Measurements from ENCODE around the gene IP6K1. TPM values are rescaled to one million over a fixed set of nuclear protein-coding genes. Genes with fewer than 3 reads are reported as not detected.

IP6K1 gene
- total RNA-seq, 1 experiment from 2014 or later = 44.8 TPM

DNA sequence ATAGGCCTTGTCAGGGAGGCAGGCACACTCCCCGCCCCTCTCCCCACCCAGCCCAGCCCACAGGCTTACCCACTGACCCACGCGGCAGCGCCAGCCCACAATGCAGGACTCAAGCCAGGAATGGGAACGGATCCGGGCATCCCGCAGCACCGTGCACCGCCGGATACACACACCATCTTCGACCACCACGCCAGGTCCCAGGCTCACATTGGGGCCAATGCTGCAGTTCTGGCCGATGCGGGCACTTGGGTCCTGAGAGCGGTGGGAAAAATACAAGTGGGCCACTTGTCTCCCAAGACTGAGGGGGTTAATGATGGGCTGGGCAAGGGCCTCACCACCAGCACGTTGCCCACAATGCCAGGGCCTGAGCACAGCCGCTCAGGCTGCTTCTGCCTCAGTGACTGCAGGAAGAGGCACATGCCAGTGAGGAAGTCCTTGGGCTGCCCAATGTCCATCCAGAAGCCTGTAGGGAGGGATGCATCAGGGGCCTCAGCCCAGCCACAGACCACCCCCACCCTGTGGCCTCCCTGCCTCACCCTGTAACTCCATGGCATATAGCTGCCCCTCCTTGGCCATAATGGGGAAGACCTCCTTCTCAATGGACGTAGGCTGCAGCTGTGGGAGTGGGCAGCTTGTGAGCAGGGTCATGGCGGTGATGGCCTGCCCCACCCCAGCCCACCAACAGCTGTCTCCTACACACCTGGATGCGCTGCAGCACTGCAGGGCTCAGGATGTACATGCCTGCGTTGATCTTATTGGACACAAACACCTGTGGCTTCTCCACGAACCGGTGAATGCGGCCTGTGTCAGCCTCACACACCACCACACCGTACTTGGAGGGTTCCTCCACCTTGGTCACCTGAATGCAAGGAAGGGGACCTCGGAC, 64.2 kb downstream of the IP6K1 start:
- ChIA-PET CTCF (interaction anchor here (0.6 to 1.8 kb wide), 3 partner anchors 21 to 116 kb away, joined by 3 to 7 read pairs (median 3); no protein-coding TSS in a partner anchor), POLR2A (interaction anchor here (0.6 to 2.2 kb wide), 2 partner anchors 14 to 474 kb away, joined by 4 to 12 read pairs; no protein-coding TSS in a partner anchor)
- TF ChIP-seq, protein P1, sequence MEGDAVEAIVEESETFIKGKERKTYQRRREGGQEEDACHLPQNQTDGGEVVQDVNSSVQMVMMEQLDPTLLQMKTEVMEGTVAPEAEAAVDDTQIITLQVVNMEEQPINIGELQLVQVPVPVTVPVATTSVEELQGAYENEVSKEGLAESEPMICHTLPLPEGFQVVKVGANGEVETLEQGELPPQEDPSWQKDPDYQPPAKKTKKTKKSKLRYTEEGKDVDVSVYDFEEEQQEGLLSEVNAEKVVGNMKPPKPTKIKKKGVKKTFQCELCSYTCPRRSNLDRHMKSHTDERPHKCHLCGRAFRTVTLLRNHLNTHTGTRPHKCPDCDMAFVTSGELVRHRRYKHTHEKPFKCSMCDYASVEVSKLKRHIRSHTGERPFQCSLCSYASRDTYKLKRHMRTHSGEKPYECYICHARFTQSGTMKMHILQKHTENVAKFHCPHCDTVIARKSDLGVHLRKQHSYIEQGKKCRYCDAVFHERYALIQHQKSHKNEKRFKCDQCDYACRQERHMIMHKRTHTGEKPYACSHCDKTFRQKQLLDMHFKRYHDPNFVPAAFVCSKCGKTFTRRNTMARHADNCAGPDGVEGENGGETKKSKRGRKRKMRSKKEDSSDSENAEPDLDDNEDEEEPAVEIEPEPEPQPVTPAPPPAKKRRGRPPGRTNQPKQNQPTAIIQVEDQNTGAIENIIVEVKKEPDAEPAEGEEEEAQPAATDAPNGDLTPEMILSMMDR (IDR thresholded peaks at IDR 0.05; ENCODE audit: unreplicated experiment) = no peak
- H3K27me3 Mint-ChIP-seq (ENCODE audit: insufficient read depth, unreplicated experiment) = no peaks in the 10 kb centered on the region
- H3K36me3 Mint-ChIP-seq (ENCODE audit: insufficient read depth, unreplicated experiment) = peaks cover 69% of the 10 kb centered on the region
- intact Hi-C loops (cut with micrococcal nuclease) = loop anchor here (5.0 kb wide), 2 partner anchors 115 to 180 kb away; partner anchors contain the start of gene MST1R
- DNase-seq (ENCODE audit: unreplicated experiment) = no peak
- BruUV-seq (replicated peaks) = no TSS peak
- H3K9me3 Mint-ChIP-seq (ENCODE audit: unreplicated experiment) = no peaks in the 10 kb centered on the region
- peak overlapping the region; percentile 83 for H3K4me3 Mint-ChIP-seq (ENCODE audit: unreplicated experiment)
- H3K27ac Mint-ChIP-seq (ENCODE audit: low read depth, unreplicated experiment) = no peak overlapping the region
- H3K4me1 Mint-ChIP-seq (ENCODE audit: insufficient read depth, unreplicated experiment) = peaks cover 18% of the 10 kb centered on the region

DNA sequence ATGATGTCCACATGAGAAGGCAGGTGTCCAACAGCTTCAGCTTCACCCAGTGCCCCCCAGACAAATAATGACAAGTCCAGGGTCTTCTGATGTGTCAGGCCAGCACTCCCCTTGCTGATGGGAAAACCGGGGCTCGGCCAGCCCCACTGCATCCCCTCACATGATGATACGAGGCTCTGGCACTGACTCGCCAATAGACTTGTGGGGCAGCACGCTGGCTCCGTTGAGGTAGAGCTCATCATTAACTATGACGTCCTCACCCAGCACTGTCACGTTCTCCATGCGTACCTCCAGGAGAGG, 64.8 kb downstream of the IP6K1 start:
- intact Hi-C loops (cut with micrococcal nuclease) = loop anchor here (5.0 kb wide), 2 partner anchors 116 to 181 kb away; partner anchors contain the start of gene MST1R
- no peak for DNase-seq (ENCODE audit: unreplicated experiment)
- Mint-ChIP-seq H3K4me1 (ENCODE audit: insufficient read depth, unreplicated experiment) (peaks cover 18% of the 10 kb centered on the region), H3K27me3 (ENCODE audit: insufficient read depth, unreplicated experiment) (no peaks in the 10 kb centered on the region), H3K4me3 (ENCODE audit: unreplicated experiment) (no peak overlapping the region), H3K9me3 (ENCODE audit: unreplicated experiment) (no peaks in the 10 kb centered on the region), H3K27ac (ENCODE audit: low read depth, unreplicated experiment) (no peak overlapping the region), H3K36me3 (ENCODE audit: insufficient read depth, unreplicated experiment) (peaks cover 64% of the 10 kb centered on the region)
- POLR2A ChIA-PET = no interaction called here
- CTCF ChIA-PET = interaction anchor here (0.6 to 1.8 kb wide), 3 partner anchors 20 to 78 kb away, joined by 3 to 7 read pairs (median 3); partner anchors contain the start of gene CDHR4
- TF ChIP-seq, protein P1 (IDR thresholded peaks at IDR 0.05; ENCODE audit: unreplicated experiment) = no peak
- BruUV-seq (replicated peaks) = no TSS peak

DNA sequence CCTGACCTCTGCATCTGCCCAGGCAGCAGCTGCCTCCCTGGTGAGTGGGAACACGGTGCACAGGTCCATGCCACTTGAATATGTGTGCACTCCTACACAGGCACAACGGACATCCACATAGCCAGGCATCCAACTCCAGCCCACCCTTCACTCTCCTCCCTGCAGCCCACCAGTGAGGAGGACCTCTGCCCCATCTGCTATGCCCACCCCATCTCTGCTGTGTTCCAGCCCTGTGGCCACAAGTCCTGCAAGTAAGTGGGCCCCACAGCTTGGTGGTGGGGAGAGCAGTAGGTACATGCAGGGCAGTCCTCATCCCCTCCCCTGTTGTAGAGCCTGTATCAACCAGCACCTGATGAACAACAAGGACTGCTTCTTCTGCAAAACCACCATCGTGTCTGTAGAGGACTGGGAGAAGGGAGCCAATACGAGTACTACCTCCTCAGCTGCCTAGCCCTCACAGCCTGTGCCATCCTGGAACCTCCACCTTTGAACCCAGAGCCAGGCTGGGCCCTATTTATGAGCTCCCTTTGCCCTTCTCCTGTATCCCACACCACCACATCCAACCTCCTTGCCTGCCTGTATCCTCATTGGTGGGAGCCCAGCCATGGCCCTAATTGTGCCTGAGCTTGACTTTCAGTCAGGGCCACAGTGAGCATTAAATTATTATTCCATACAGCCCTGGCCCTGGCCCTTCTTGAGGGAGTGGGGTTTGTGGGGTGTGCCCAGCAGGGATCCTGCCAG, 65.3 kb downstream of the IP6K1 start:
- intact Hi-C loops (cut with micrococcal nuclease) = loop anchor here (5.0 kb wide), 2 partner anchors 116 to 181 kb away; partner anchors contain the start of gene MST1R
- Mint-ChIP-seq H3K4me1 (ENCODE audit: insufficient read depth, unreplicated experiment) (peaks cover 18% of the 10 kb centered on the region), H3K4me3 (ENCODE audit: unreplicated experiment) (no peak overlapping the region), H3K27ac (ENCODE audit: low read depth, unreplicated experiment) (peak overlapping the region; percentile 19), H3K9me3 (ENCODE audit: unreplicated experiment) (no peaks in the 10 kb centered on the region), H3K36me3 (ENCODE audit: insufficient read depth, unreplicated experiment) (peaks cover 62% of the 10 kb centered on the region), H3K27me3 (ENCODE audit: insufficient read depth, unreplicated experiment) (no peaks in the 10 kb centered on the region)
- TF ChIP-seq, protein P1 (IDR thresholded peaks at IDR 0.05; ENCODE audit: unreplicated experiment) = no peak
- no TSS peak for BruUV-seq (replicated peaks)
- ChIA-PET POLR2A (interaction anchor here (0.6 to 0.9 kb wide), 2 partner anchors 13 to 119 kb away, joined by 3 to 4 read pairs; no protein-coding TSS in a partner anchor), CTCF (interaction anchor here (0.7 to 1.8 kb wide), 3 partner anchors 9 to 79 kb away, joined by 3 to 7 read pairs (median 5); partner anchors contain the start of gene CDHR4)
- DNase-seq (ENCODE audit: unreplicated experiment) = no peak
